ENCODE data around the gene MAP2. TPM values are rescaled to one million over a fixed set of nuclear protein-coding genes. Genes with fewer than 3 reads are reported as not detected.
A peak's percentile ranks its signal among the peaks of the same experiment; 100 is the strongest.

MAP2 gene
- total RNA-seq, 8 experiments from 2014 or later: 0.66 to 429 (median 346) TPM

GRCh38 chr2:209395229-209395628 lies 28.6 kb upstream of the MAP2 start:
- 0 to 100% (median 87%) methylated on average over 1 of the region's 1 CpG for WGBS, 10 experiments
- Histone ChIP-seq H3K27ac (no peak overlapping the region), H3K4me3 (no peak overlapping the region), H3K4me1 (replicated peaks in 1 of 2) (peaks cover 12 to 27% of the 10 kb centered on the region in 2 donors)
- ATAC-seq (replicated peaks in 6 of 8): no peak
- in situ Hi-C loops (cut with MboI; ENCODE audit: low pct_unique_long_range_greater_than_20kb in 2 of 9, low sequenced_read_pairs in 9 of 9, unreplicated experiment in 9 of 9): no loop called here

GRCh38 chr2:209395652-209396051 lies 28.2 kb upstream of the MAP2 start:
- Histone ChIP-seq H3K4me1 (replicated peaks in 1 of 2) (peaks cover 12 to 27% of the 10 kb centered on the region in 2 donors), H3K4me3 (no peak overlapping the region), H3K27ac (no peak overlapping the region)
- in situ Hi-C loops (cut with MboI; ENCODE audit: low pct_unique_long_range_greater_than_20kb in 2 of 9, low sequenced_read_pairs in 9 of 9, unreplicated experiment in 9 of 9): no loop called here
- ATAC-seq (replicated peaks in 6 of 8): no peak

DNA sequence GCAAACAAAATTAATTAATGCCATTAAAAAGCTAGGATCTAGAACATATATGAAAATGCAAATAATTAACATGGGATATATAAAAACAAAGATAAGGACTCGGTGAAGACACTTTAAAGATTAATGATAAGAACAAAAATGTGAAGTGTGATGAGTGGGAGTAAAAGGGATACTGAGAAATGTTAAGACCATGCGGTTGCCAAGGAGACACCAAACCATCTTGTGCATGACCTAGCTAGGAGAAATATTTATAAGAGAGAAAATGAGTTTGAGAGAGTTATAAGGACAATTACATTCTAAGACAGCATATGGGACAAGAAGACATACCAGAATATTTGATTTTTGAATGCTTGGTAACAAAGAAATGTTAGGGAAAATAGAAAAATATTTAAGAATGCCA lies 25.4 kb upstream of the MAP2 start:
- H3K4me3 ChIP-seq: no peak overlapping the region
- no peak overlapping the region for H3K27ac ChIP-seq
- in situ Hi-C loops (cut with MboI; ENCODE audit: low pct_unique_long_range_greater_than_20kb in 2 of 9, low sequenced_read_pairs in 9 of 9, unreplicated experiment in 9 of 9): no loop called here
- 0 to 69% (median 53%) methylated on average over 1 to 2 of the region's 2 CpGs for WGBS, 10 experiments
- H3K4me1 ChIP-seq (replicated peaks in 1 of 2): peaks cover 9 to 27% of the 10 kb centered on the region in 2 donors
- ATAC-seq (replicated peaks in 6 of 8): peak in 2 of 8 experiments; percentile 23 to 57

GRCh38 chr2:209401788-209402187 lies 22.1 kb upstream of the MAP2 start:
- 0 to 90% (median 71%) methylated on average over 1 to 3 of the region's 3 CpGs; no CpG with 5 or more reads in 3 of the 10 experiments for WGBS, 10 experiments
- in situ Hi-C loops (cut with MboI; ENCODE audit: low pct_unique_long_range_greater_than_20kb in 2 of 9, low sequenced_read_pairs in 9 of 9, unreplicated experiment in 9 of 9): no loop called here
- Histone ChIP-seq H3K4me3 (no peak overlapping the region), H3K4me1 (replicated peaks in 1 of 2) (peaks cover 9 to 25% of the 10 kb centered on the region in 2 donors), H3K27ac (no peak overlapping the region)
- peak in 3 of 8 experiments; percentile 10 to 84 (median 68) for ATAC-seq (replicated peaks in 6 of 8)

- WGBS, 10 experiments: 56 to 100% (median 94%) methylated on average over 1 of the region's 1 CpG; no CpG with 5 or more reads in 2 of the 10 experiments
- no peak overlapping the region for H3K4me3 ChIP-seq
- H3K27ac ChIP-seq: no peak overlapping the region
- H3K4me1 ChIP-seq (replicated peaks in 1 of 2): no peaks in the 10 kb centered on the region
- no peak for ATAC-seq (replicated peaks in 6 of 8)
- in situ Hi-C loops (cut with MboI; ENCODE audit: low pct_unique_long_range_greater_than_20kb in 2 of 9, low sequenced_read_pairs in 9 of 9, unreplicated experiment in 9 of 9): no loop called here
Observed at GRCh38 chr2:209411296-209411695, 12.6 kb upstream of the MAP2 start.

DNA sequence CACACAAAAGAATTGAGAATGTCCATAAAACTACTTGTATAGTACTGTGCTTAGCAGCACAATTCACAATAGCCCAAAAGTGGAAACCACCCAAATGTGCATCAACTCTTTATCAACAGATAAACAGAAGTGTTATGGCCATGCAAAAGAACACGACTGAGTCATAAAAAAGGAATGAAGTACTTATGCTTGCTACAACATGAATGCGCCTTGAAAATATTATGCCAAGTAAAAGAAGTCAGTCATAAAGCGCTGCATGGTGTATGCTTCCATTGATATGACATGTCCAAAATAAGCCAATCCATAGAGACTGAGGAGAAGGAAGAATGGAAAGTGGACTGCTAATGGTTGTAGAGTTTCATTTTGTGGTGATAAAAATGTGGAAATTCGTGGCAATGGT lies 12.1 kb upstream of the MAP2 start:
- WGBS, 10 experiments: 41 to 94% (median 66%) methylated on average over 2 to 4 of the region's 4 CpGs
- no peak overlapping the region for H3K4me3 ChIP-seq
- in situ Hi-C loops (cut with MboI; ENCODE audit: low pct_unique_long_range_greater_than_20kb in 2 of 9, low sequenced_read_pairs in 9 of 9, unreplicated experiment in 9 of 9): no loop called here
- H3K4me1 ChIP-seq (replicated peaks in 1 of 2): no peaks in the 10 kb centered on the region
- H3K27ac ChIP-seq: no peak overlapping the region
- no peak for ATAC-seq (replicated peaks in 6 of 8)

- in situ Hi-C loops (cut with MboI; ENCODE audit: low pct_unique_long_range_greater_than_20kb in 2 of 9, low sequenced_read_pairs in 9 of 9, unreplicated experiment in 9 of 9): no loop called here
- ATAC-seq (replicated peaks in 6 of 8): no peak
- no peak overlapping the region for H3K27ac ChIP-seq
- no peaks in the 10 kb centered on the region for H3K4me1 ChIP-seq (replicated peaks in 1 of 2)
- 38 to 89% (median 63%) methylated on average over 1 of the region's 1 CpG; no CpG with 5 or more reads in 5 of the 10 experiments for WGBS, 10 experiments
- H3K4me3 ChIP-seq: no peak overlapping the region
Observed at GRCh38 chr2:209413311-209414014, 10.4 kb upstream of the MAP2 start.

- H3K4me3 ChIP-seq: no peak overlapping the region
- no peak overlapping the region for H3K27ac ChIP-seq
- no peak for ATAC-seq (replicated peaks in 6 of 8)
- in situ Hi-C loops (cut with MboI; ENCODE audit: low pct_unique_long_range_greater_than_20kb in 2 of 9, low sequenced_read_pairs in 9 of 9, unreplicated experiment in 9 of 9): no loop called here
- H3K4me1 ChIP-seq (replicated peaks in 1 of 2): no peaks in the 10 kb centered on the region
Observed at GRCh38 chr2:209416913-209417312, 6.9 kb upstream of the MAP2 start.

DNA sequence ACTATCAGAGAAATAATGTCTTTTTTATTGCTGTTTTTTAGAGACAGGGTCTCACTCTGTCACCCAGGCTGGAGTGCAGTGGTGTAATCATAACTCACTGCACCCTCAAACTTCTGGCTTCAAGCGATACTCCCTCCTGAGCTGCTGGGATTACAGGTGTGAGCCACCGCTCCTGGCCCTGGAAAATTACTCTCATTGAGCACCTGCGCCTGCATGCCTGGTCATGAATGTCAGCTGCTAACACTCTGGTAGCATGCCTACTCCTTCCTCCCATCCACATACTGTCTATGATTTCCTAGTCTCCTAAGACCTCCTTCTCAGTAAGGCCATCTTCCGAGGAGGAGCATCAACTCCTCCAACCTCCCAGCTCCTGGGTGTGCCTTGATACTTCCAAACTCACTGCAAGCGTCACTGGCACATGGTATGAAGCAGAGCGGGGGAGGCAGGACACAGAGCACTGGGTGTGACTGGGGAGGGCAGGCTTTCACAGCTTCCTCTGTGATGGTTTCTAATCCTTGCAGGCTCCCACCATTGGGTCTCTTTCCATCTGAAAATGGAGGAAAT lies 1.6 kb upstream of the MAP2 start:
- WGBS, 10 experiments: 35 to 95% (median 78%) methylated on average over 1 to 5 of the region's 6 CpGs; no CpG with 5 or more reads in 4 of the 10 experiments
- no peaks in the 10 kb centered on the region for H3K4me1 ChIP-seq (replicated peaks in 1 of 2)
- peak in 2 of 8 experiments; percentile 5 to 9 for ATAC-seq (replicated peaks in 6 of 8)
- in situ Hi-C loops (cut with MboI; ENCODE audit: low pct_unique_long_range_greater_than_20kb in 2 of 9, low sequenced_read_pairs in 9 of 9, unreplicated experiment in 9 of 9): loop anchor here in 1 of 9 experiments (10.0 kb wide), 1 partner anchor 143 kb away; no protein-coding TSS in a partner anchor
- H3K4me3 ChIP-seq: no peak overlapping the region
- H3K27ac ChIP-seq: no peak overlapping the region

GRCh38 chr2:209424199-209424701 lies 403 bp downstream of the MAP2 start:
- H3K27ac ChIP-seq: peak overlapping the region in 1 of 2 donors; percentile 59
- peak; percentile 7 to 62 (median 52) for ATAC-seq (replicated peaks in 6 of 8)
- in situ Hi-C loops (cut with MboI; ENCODE audit: low pct_unique_long_range_greater_than_20kb in 2 of 9, low sequenced_read_pairs in 9 of 9, unreplicated experiment in 9 of 9): loop anchor here in 1 of 9 experiments (10.0 kb wide), 1 partner anchor 141 kb away; no protein-coding TSS in a partner anchor
- peak overlapping the region; percentile 51 to 62 (median 56) for H3K4me3 ChIP-seq
- WGBS, 10 experiments: 0 to 5% (median 0%) methylated on average over 2 to 7 of the region's 28 CpGs; no CpG with 5 or more reads in 1 of the 10 experiments
- peaks cover 0 to 3% of the 10 kb centered on the region in 2 donors for H3K4me1 ChIP-seq (replicated peaks in 1 of 2)

- Histone ChIP-seq H3K4me1 (replicated peaks in 1 of 2) (peaks cover 0 to 3% of the 10 kb centered on the region in 2 donors), H3K27ac (peak overlapping the region; percentile 1 to 59), H3K4me3 (peak overlapping the region; percentile 51 to 62 (median 56))
- no peak for ATAC-seq (replicated peaks in 6 of 8)
- WGBS, 10 experiments: 0 to 2% (median 0%) methylated on average over 2 to 10 of the region's 10 CpGs
- in situ Hi-C loops (cut with MboI; ENCODE audit: low pct_unique_long_range_greater_than_20kb in 2 of 9, low sequenced_read_pairs in 9 of 9, unreplicated experiment in 9 of 9): loop anchor here in 1 of 9 experiments (10.0 to 25.0 kb wide), 2 partner anchors 140 to 537 kb away; no protein-coding TSS in a partner anchor
Observed at GRCh38 chr2:209424781-209425470, 1.1 kb downstream of the MAP2 start.

GRCh38 chr2:209425471-209426071 lies 1.7 kb downstream of the MAP2 start:
- H3K4me1 ChIP-seq (replicated peaks in 1 of 2): peaks cover 0 to 3% of the 10 kb centered on the region in 2 donors
- H3K4me3 ChIP-seq: peak overlapping the region; percentile 51 to 62 (median 56)
- in situ Hi-C loops (cut with MboI; ENCODE audit: low pct_unique_long_range_greater_than_20kb in 2 of 9, low sequenced_read_pairs in 9 of 9, unreplicated experiment in 9 of 9): loop anchor here in 1 of 9 experiments (10.0 to 25.0 kb wide), 2 partner anchors 139 to 537 kb away; no protein-coding TSS in a partner anchor
- ATAC-seq (replicated peaks in 6 of 8): peak in 3 of 8 experiments; percentile 9 to 21 (median 13)
- 0 to 80% (median 25%) methylated on average over 1 to 2 of the region's 2 CpGs; no CpG with 5 or more reads in 1 of the 10 experiments for WGBS, 10 experiments
- H3K27ac ChIP-seq: peak overlapping the region in 1 of 2 donors; percentile 59
